GM21515 (cell line): ENCODE measurements around the gene WDR31.
"Not testable (repeated sequence)": the region's sequence is repeated elsewhere in the genome, so short reads cannot be mapped to it uniquely, and the experiment has no call there.

Experiments used
- ATAC-seq: cut with Tn5 transposase; IDR thresholded peaks from one replicate; pipeline ENCODE4 v1.9.1; 2021; ENCODE audit not compliant: unreplicated experiment

The WDR31 gene

DNA sequence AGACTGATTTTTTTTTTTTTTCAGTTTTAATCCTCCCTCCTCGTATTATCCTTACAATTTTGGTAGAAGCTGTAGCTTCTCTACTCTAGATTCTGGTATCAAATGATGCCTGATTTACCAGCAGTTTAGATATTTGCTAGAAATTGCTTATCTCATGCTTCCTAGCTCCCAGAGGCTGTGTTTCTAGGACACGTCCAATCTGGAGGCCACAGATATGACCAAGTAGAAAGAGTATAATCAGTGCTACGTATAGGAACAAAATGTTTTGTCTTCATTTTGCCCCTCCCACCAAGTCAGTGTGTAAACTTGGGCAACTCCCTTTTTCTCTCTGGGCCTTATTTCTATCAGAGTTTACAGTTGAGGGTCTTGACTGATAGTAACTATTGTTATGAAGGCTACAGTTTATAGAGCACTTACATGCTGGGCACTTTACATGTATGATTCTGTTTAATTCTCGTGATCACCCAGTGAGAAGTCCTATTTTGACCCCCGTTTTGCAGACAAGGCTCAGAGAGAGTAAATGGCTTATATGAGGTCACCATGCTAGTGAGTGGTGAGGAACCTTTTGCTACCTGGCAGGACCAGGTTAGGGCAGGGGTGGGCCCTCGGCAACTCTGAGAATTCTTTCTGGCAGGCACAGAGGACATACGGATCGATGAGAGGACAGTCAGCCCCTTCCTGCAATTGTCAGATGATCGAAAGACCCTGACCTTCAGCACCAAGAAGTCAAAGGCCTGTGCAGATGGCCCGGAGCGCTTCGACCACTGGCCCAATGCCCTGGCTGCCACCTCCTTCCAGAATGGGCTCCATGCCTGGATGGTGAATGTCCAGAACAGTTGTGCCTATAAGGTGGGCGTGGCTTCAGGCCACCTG, 29.1 kb upstream of the WDR31 start:
- ATAC-seq = no peak

- ATAC-seq = no peak
These were observed 28.4 kb upstream of the WDR31 start for GRCh38 chr9:113368348-113368981.

GRCh38 chr9:113365652-113366051, 25.6 kb upstream of the WDR31 start:
- ATAC-seq = not testable (repeated sequence)

DNA sequence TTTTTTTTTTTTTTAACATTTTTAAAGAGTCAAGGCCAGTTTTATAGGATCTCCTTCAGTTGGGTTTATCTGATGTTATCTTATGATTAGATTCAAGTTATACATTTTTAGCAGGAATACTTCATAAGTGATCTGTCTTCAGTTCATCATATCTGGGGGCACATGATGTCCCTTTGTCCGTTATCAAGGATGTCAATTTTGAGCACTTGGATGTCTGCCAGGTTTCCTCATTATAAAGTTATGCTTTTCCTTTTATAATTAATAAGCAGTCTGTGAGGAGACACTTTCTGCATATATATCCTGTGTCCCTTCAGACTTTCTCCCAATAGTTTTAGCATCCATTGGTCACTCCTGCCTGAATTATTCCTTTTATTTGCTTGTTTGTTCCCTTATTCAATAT, 24.9 kb upstream of the WDR31 start:
- ATAC-seq = no peak

GRCh38 chr9:113363336-113363735, 23.3 kb upstream of the WDR31 start:
- no peak for ATAC-seq

- ATAC-seq = no peak
These were observed 21.4 kb upstream of the WDR31 start for GRCh38 chr9:113361304-113362018.

GRCh38 chr9:113360242-113360842, 20.3 kb upstream of the WDR31 start:
- no peak for ATAC-seq

DNA sequence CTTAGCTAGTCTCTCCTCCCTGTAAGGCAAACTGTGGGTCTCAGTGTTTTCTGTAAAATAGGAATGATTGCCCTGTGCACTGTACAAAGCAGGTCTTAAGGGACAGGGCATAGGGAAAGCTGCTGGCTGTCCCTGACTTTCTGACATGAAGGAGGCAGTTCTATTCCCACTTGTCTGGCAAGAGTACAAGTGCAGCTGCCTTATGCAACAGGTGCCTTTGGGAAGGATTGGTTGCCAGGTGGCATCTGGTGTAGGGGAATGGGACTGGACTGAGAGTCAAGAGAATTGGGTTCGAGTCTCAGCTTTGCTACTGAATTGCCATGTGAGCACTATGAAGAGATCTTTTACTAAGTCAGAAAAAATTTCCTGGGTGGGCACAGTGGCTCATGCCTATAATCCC, 19.3 kb upstream of the WDR31 start:
- no peak for ATAC-seq

- ATAC-seq = no peak
These were observed 16.7 kb upstream of the WDR31 start for GRCh38 chr9:113356686-113357292.

DNA sequence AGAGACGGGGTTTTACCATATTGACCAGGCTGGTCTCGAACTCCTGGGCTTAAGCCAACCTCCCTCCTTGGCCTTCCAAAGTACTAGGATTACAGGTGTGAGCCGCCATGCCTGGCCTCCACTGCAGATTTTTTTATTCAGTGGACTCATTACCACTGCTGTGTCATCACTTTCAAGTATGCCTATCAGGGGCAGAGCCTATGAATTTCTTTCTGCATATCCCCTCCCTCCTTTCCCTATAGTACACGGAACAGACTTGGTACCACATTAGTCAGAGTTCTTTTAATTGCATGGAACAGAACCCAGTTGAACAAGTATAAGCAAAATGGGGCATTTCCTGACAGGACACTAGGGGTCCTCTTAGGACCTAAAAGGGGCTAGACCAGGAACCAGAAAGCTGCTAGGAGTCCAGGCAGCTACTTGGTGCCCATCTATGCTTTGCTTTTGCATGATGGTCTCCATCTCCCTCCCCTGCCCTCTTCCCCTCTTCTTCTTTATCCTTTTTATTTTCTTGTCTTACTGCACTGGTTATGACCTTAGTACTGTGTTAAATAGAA, 15.0 kb upstream of the WDR31 start:
- ATAC-seq = no peak

- no peak for ATAC-seq
These were observed 12.3 kb upstream of the WDR31 start for GRCh38 chr9:113352411-113352810.

- ATAC-seq = no peak
These were observed 11.9 kb upstream of the WDR31 start for GRCh38 chr9:113352006-113352405.

DNA sequence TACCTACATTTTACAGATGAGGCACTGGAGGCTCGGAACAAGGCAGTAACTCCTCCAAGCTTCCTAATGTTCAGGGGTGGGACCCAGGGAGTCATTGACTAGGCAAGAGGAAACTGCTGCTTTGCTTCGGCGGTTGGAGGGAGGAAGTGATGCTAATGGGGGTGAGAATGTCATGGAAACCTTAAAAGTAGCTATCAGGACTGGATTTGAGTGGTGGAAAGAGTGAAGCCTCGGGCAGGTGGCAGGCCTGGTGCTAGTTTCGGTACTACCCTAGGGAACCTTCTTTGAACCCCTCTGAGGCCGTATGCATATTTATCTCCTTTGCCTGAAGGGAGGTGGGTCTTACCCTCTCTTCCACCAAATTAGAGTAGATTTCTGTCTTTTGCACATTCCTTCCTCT, 10.9 kb upstream of the WDR31 start:
- ATAC-seq = no peak

DNA sequence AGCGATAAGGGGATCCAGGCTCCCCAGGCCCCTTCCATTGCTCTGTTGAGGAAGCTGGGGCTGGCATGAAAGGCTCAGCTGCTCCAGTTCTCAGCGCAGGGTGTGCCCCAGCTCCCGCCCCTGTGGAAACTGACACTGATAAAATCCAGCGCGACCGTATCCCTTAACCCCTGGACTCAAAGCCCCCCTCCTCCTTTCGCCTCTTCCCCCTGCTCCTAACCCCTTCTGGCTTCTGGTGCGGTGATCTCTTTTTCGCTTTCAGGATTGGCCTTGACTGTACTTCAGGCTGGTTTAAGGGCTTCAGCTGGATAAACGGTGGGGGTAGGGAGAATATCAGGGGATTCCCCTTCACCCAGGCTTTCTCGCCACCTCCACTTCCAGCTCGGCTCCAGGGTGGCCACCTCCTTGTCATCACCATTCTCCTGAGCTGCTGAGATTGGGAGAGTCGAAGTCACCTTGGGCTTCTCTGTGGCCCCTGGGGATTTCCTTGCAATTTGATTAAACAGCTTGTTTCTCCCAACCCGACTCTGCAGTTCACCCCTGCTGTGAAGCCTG, 10.1 kb upstream of the WDR31 start:
- no peak for ATAC-seq

- ATAC-seq = no peak
These were observed 9.5 kb upstream of the WDR31 start, which contains the start of gene BSPRY for GRCh38 chr9:113349445-113350094. Gene BSPRY (plus strand): TSS chr9:113349541. CDS start chr9:113349580, 39 bp downstream.

- ATAC-seq = no peak
These were observed 9.0 kb upstream of the WDR31 start for GRCh38 chr9:113349066-113349444.

DNA sequence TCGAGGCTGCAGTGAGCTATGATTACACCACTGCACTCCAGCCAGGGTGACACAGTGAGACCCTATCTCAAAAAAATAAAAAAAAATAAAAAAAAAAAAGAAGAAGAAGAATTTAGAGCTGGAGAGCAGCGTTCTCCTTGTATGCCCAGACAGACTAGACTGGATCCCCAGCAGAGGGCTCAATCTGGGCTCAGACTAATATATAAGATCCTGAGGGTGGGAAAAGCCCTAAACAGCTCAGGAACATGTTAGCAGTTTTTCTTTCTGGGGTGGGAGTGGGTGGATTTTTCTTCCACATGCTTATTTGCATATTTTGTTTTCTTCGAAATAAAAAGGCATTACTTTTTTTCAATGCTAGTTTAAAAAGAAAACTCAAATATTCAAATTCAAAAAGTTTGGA, 8.4 kb upstream of the WDR31 start:
- ATAC-seq = no peak

GRCh38 chr9:113345671-113346070, 5.6 kb upstream of the WDR31 start:
- ATAC-seq = no peak

- ATAC-seq = no peak
These were observed 5.1 kb upstream of the WDR31 start for GRCh38 chr9:113345190-113345589.

DNA sequence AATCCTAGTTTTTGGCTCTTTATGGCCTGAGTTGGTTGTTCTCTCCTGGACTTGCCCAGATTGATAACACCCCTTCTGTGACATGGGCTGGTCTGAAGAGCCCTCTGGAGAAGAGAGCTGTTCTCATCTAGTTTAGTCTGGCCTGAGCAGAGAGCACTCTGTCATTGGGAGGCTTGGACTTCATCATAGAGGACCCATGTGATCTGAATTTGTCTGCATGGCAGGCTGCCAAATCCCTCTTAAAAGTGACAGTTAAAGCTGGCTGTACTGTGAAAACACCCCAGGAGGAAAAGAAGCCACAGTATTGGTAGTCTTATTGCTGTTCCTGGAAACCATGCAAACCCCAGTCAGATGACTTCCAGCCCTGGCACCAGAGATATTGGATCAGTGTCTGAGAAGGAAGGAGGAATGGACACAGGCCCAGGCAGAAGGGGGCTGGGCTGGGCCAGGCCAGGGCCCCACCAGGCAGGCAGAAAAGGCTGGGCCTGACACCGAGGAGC, 3.7 kb upstream of the WDR31 start:
- ATAC-seq = no peak
